CD4-positive, alpha-beta T cell (primary cell): ENCODE results near the gene IL4R. TPM values are rescaled to one million over a fixed set of nuclear protein-coding genes. Genes with fewer than 3 reads are reported as not detected.

Experiments
- ATAC-seq: fragments of 200-7000 bp; cut with Tn5 transposase; one replicate; pipeline ENCODE4 v1.10.0; 2022; ENCODE audit warnings: mild to moderate bottlenecking; ENCODE audit not compliant: poor library complexity
- CTCF ChIA-PET: fragments of 350-600 bp; sonication (Branson Sonifier 250); formaldehyde crosslinking; loops from one replicate; lab custom pipeline; 2021; ENCODE audit warnings: antibody characterized with exemption, inconsistent platforms; lab: Charles Lee
- POLR2A ChIA-PET: fragments of 350-600 bp; sonication (Branson Sonifier 250); formaldehyde crosslinking; loops from one replicate; lab custom pipeline; 2021; ENCODE audit warnings: antibody characterized with exemption, inconsistent platforms; lab: Charles Lee
- DNase-seq, 14 experiments: peaks; one replicate each; pipeline ENCODE4 v3.0.0-alpha.2; 2013 to 2020; ENCODE audit warnings: mixed read lengths in 2 of 14
- H3K27ac ChIP-seq, 2 donors: one replicate each; pipeline versions ENCODE4 v1.5.1 to v1.7.0; 2013; ENCODE audit warnings: low read length in 2 of 2, low read depth in 1 of 2, mild to moderate bottlenecking in 1 of 2
- H3K27me3 ChIP-seq, 2 experiments: 1 replicate in 1 of 2; 2 replicates in 1 of 2; pipeline versions ENCODE4 v1.6.1 to v1.7.0; 2013; ENCODE audit warnings: low read length in 2 of 2, control low read depth in 1 of 2, mild to moderate bottlenecking in 1 of 2, moderate library complexity in 1 of 2; ENCODE audit not compliant: insufficient read depth in 2 of 2, control insufficient read depth in 1 of 2
- H3K36me3 ChIP-seq: one replicate; pipeline ENCODE4 v1.6.1; 2013; ENCODE audit warnings: low read length, control low read depth; ENCODE audit not compliant: insufficient read depth
- H3K4me1 ChIP-seq: one replicate; pipeline ENCODE4 v1.6.1; 2013; ENCODE audit warnings: low read length, control low read depth; ENCODE audit not compliant: insufficient read depth
- H3K4me3 ChIP-seq: one replicate; pipeline ENCODE4 v1.5.1; 2013; ENCODE audit warnings: mild to moderate bottlenecking, low read length, moderate library complexity
- H3K9me3 ChIP-seq, 2 experiments: 1 replicate in 1 of 2; 2 replicates in 1 of 2; pipeline versions ENCODE4 v1.6.1 to v1.7.0; 2013; ENCODE audit warnings: low read length in 2 of 2, mild to moderate bottlenecking in 2 of 2, control low read depth in 1 of 2, moderate library complexity in 1 of 2; ENCODE audit not compliant: control insufficient read depth in 1 of 2, insufficient read depth in 1 of 2
- H3K27ac Mint-ChIP-seq: one replicate; pipeline ENCODE4 v1.8.0; 2020; ENCODE audit warnings: mixed read lengths
- H3K27me3 Mint-ChIP-seq: one replicate; pipeline ENCODE4 v1.8.0; 2021; ENCODE audit warnings: mixed read lengths
- H3K36me3 Mint-ChIP-seq: one replicate; pipeline ENCODE4 v1.8.0; 2021; ENCODE audit warnings: low read depth, mixed read lengths
- H3K4me1 Mint-ChIP-seq: one replicate; pipeline ENCODE4 v1.8.0; 2021; ENCODE audit warnings: low read depth, mixed read lengths
- H3K4me3 Mint-ChIP-seq: one replicate; pipeline ENCODE4 v1.8.0; 2020; ENCODE audit warnings: mild to moderate bottlenecking, mixed read lengths
- H3K9me3 Mint-ChIP-seq: one replicate; pipeline ENCODE4 v1.8.0; 2020; ENCODE audit warnings: mixed read lengths
- intact Hi-C, 2 experiments: fragments of 100-400 bp; cut with DNase I in 1 of 2; cut with micrococcal nuclease in 1 of 2; formaldehyde crosslinking; loops; one replicate each; pipeline versions ENCODE4 v1.15.1 to v1.9.0; 2023 to 2025; cut with DNase I, micrococcal nuclease
- total RNA-seq, 174 experiments: library from RNA in 2 of 174; stranded (reverse) in 2 of 174; gene quantifications; one replicate each; pipeline ENCODE4 v1.2.3 and lab custom pipeline; 2021 to 2026
- TF ChIP-seq, protein P1 (sequence below): fragments of 200-600 bp; IDR thresholded peaks from one replicate; pipeline ENCODE4 v1.8.0; 2022; ENCODE audit warnings: antibody characterized with exemption, mild to moderate bottlenecking

The IL4R gene
- total RNA-seq, 2 experiments from 2014 or later: 145 to 147 TPM

DNA sequence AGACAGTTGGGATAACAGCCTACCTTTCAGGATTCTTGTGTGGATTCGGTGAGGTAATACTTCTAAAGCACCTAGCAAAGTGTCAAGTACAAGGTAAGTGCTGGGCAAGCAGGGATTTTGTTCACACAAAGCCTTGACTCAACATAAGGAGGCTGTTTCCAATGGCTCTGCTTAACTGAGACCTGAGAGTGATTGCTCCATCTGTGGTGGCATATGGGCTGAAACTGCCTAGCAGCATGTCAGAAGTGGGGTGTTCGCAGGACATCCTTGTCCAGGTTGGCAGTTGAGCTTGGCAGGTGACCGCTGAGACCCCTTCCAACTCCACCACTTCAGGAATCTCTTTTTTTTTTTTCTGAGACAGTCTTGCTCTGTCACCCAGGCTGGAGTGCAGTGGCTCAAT lies 19.8 kb downstream of the IL4R start:
- H3K4me3 ChIP-seq: no peak overlapping the region
- ChIA-PET POLR2A (no interaction called here), CTCF (interaction anchor here (1.3 kb wide), 1 partner anchor 99 kb away, joined by 5 read pairs; no protein-coding TSS in a partner anchor)
- DNase-seq (no peak), ATAC-seq (no peak)
- Mint-ChIP-seq H3K4me3 (no peak overlapping the region), H3K4me1 (peaks cover 74% of the 10 kb centered on the region), H3K36me3 (peaks cover 87% of the 10 kb centered on the region), H3K27ac (peak overlapping the region; percentile 47), H3K9me3 (no peaks in the 10 kb centered on the region), H3K27me3 (no peaks in the 10 kb centered on the region)
- H3K27ac ChIP-seq: no peak overlapping the region
- H3K36me3 ChIP-seq: peaks cover 70% of the 10 kb centered on the region
- intact Hi-C loops: no loop called here
- H3K27me3 ChIP-seq: no peaks in the 10 kb centered on the region
- H3K9me3 ChIP-seq: no peaks in the 10 kb centered on the region
- peaks cover 28% of the 10 kb centered on the region for H3K4me1 ChIP-seq
- TF ChIP-seq, protein P1, sequence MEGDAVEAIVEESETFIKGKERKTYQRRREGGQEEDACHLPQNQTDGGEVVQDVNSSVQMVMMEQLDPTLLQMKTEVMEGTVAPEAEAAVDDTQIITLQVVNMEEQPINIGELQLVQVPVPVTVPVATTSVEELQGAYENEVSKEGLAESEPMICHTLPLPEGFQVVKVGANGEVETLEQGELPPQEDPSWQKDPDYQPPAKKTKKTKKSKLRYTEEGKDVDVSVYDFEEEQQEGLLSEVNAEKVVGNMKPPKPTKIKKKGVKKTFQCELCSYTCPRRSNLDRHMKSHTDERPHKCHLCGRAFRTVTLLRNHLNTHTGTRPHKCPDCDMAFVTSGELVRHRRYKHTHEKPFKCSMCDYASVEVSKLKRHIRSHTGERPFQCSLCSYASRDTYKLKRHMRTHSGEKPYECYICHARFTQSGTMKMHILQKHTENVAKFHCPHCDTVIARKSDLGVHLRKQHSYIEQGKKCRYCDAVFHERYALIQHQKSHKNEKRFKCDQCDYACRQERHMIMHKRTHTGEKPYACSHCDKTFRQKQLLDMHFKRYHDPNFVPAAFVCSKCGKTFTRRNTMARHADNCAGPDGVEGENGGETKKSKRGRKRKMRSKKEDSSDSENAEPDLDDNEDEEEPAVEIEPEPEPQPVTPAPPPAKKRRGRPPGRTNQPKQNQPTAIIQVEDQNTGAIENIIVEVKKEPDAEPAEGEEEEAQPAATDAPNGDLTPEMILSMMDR: no peak

DNA sequence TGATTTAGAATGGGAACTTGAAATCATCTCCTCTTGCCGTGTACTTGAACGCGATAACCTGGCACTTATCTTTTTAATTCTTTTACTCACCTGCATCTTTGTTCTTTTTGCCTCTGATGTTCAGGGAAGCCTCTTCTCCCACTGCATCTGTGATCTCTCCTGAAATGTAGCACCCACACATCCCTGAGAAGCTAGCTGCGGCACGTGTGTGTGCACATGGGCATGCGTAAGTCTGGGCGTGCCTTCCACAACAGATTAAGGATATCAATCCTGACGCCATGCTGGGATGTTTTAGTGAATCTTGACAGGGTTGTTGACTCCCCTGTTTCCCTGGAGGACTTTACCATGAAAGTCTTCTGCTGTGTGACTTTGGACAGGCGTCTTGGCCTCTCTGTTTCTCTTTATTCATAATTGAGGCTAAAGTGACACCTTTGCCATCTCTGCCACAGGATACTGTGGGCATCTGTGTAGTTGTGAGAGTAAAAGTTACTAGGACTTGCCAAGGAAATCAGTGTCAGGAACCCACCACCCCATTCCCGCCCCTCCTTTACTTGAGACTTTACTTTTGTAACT lies 20.5 kb downstream of the IL4R start:
- TF ChIP-seq, protein P1: no peak
- POLR2A ChIA-PET: no interaction called here
- peaks cover 67% of the 10 kb centered on the region for H3K4me1 Mint-ChIP-seq
- H3K27me3 Mint-ChIP-seq: no peaks in the 10 kb centered on the region
- Histone ChIP-seq H3K9me3 (no peaks in the 10 kb centered on the region), H3K4me1 (peaks cover 25% of the 10 kb centered on the region), H3K4me3 (no peak overlapping the region), H3K36me3 (peaks cover 78% of the 10 kb centered on the region), H3K27ac (no peak overlapping the region), H3K27me3 (no peaks in the 10 kb centered on the region)
- H3K4me3 Mint-ChIP-seq: no peak overlapping the region
- no peaks in the 10 kb centered on the region for H3K9me3 Mint-ChIP-seq
- CTCF ChIA-PET: interaction anchor here (1.3 kb wide), 1 partner anchor 99 kb away, joined by 5 read pairs; no protein-coding TSS in a partner anchor
- intact Hi-C loops: no loop called here
- ATAC-seq (no peak), DNase-seq (no peak)
- H3K36me3 Mint-ChIP-seq: peaks cover 90% of the 10 kb centered on the region
- H3K27ac Mint-ChIP-seq: peak overlapping the region; percentile 47

DNA sequence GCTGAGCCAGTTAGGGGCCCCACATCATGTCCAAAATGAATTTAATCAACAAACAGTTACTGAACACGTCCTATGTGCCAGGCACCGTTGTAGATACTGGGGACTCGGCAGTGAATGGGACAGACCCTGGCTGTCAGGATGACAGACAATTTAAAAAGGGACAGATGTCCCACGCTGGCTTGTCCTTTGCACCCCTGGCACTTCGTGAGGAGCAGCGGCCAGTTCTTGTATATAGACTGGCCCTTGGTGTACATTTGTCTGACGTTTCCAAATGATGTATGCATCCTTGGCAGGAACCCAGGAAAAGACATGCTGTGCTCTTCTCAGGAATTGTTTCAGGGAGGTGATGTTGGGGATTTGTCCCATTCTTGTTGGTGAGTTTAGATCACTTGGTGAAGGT lies 21.1 kb downstream of the IL4R start:
- H3K4me1 ChIP-seq: peaks cover 20% of the 10 kb centered on the region
- peaks cover 83% of the 10 kb centered on the region for H3K36me3 ChIP-seq
- POLR2A ChIA-PET: interaction anchor here (1.5 kb wide), 1 partner anchor 13 kb away, joined by 3 read pairs; no protein-coding TSS in a partner anchor
- H3K27ac Mint-ChIP-seq: peak overlapping the region; percentile 65
- no peaks in the 10 kb centered on the region for H3K27me3 ChIP-seq
- no peaks in the 10 kb centered on the region for H3K9me3 ChIP-seq
- H3K27me3 Mint-ChIP-seq: no peaks in the 10 kb centered on the region
- no peak for DNase-seq
- no peak overlapping the region for H3K27ac ChIP-seq
- TF ChIP-seq, protein P1: no peak
- no peak overlapping the region for H3K4me3 ChIP-seq
- H3K9me3 Mint-ChIP-seq: no peaks in the 10 kb centered on the region
- peaks cover 61% of the 10 kb centered on the region for H3K4me1 Mint-ChIP-seq
- H3K36me3 Mint-ChIP-seq: peaks cover 90% of the 10 kb centered on the region
- CTCF ChIA-PET: interaction anchor here (1.3 kb wide), 1 partner anchor 100 kb away, joined by 5 read pairs; no protein-coding TSS in a partner anchor
- ATAC-seq: no peak
- H3K4me3 Mint-ChIP-seq: no peak overlapping the region
- intact Hi-C loops: no loop called here
